GM23338 (cell line): Measurements from ENCODE around the gene DDX19B. TPM values are rescaled to one million over a fixed set of nuclear protein-coding genes. Genes with fewer than 3 reads are reported as not detected.

ENCODE experiments used
- ATAC-seq: fragments of 200-7000 bp; cut with Tn5 transposase; 3 replicates; pipeline ENCODE4 v1.9.1; 2020
- DNase-seq: peaks from one replicate; pipeline ENCODE4 v3.0.0-alpha.2; 2015; ENCODE audit warnings: low spot score
- H2AFZ ChIP-seq: fragments of 200-600 bp; sonication (generic); 2 replicates; pipeline ENCODE4 v1.8.0; 2016; ENCODE audit warnings: antibody characterized with exemption, mild to moderate bottlenecking, moderate library complexity
- H3F3A ChIP-seq: fragments of 200-600 bp; sonication (generic); replicated peaks from 2 replicates; pipeline ENCODE4 v1.8.0; 2017; ENCODE audit warnings: antibody characterized with exemption, mixed run types, low read depth
- H3K27ac ChIP-seq: fragments of 200-600 bp; sonication (generic); 2 replicates; pipeline ENCODE4 v1.6.1; 2016; ENCODE audit warnings: low read depth
- H3K27me3 ChIP-seq: fragments of 200-600 bp; sonication (generic); 2 replicates; pipeline ENCODE4 v1.8.0; 2016; ENCODE audit warnings: mild to moderate bottlenecking, mixed run types, moderate library complexity; ENCODE audit not compliant: insufficient read depth
- H3K36me3 ChIP-seq: fragments of 200-600 bp; sonication (generic); 2 replicates; pipeline ENCODE4 v1.8.0; 2016; ENCODE audit warnings: mild to moderate bottlenecking; ENCODE audit not compliant: insufficient read depth
- H3K4me1 ChIP-seq: fragments of 200-600 bp; sonication (generic); 2 replicates; pipeline ENCODE4 v1.8.0; 2016; ENCODE audit warnings: mild to moderate bottlenecking, moderate library complexity; ENCODE audit not compliant: insufficient read depth
- H3K4me2 ChIP-seq: fragments of 200-600 bp; sonication (generic); 2 replicates; pipeline ENCODE4 v1.7.1; 2017; ENCODE audit warnings: mixed run types
- H3K4me3 ChIP-seq: fragments of 200-600 bp; sonication (generic); 2 replicates; pipeline ENCODE4 v1.6.1; 2016; ENCODE audit warnings: mixed run types
- H3K79me2 ChIP-seq: fragments of 200-600 bp; sonication (generic); replicated peaks from 2 replicates; pipeline ENCODE4 v1.8.0; 2017; ENCODE audit warnings: mild to moderate bottlenecking; ENCODE audit not compliant: insufficient read depth
- H3K9me2 ChIP-seq: fragments of 200-600 bp; sonication (generic); 2 replicates; pipeline ENCODE4 v1.8.0; 2017; ENCODE audit not compliant: insufficient read depth
- H4K20me1 ChIP-seq: fragments of 200-600 bp; sonication (generic); replicated peaks from 2 replicates; pipeline ENCODE4 v1.8.0; 2017; ENCODE audit warnings: mild to moderate bottlenecking; ENCODE audit not compliant: insufficient read depth
- H3K27ac Mint-ChIP-seq: 2 replicates; pipeline ENCODE4 v1.8.0; 2020; ENCODE audit warnings: inconsistent platforms, mild to moderate bottlenecking, moderate library complexity, mixed read lengths
- H3K27me3 Mint-ChIP-seq: 3 replicates; pipeline ENCODE4 v1.8.0; 2022; ENCODE audit warnings: low read depth, mild to moderate bottlenecking, moderate library complexity, mixed read lengths, inconsistent platforms; ENCODE audit not compliant: insufficient read depth, poor library complexity
- H3K36me3 Mint-ChIP-seq: 3 replicates; pipeline ENCODE4 v1.8.0; 2021; ENCODE audit warnings: low read depth, mild to moderate bottlenecking, inconsistent platforms, moderate library complexity, mixed read lengths
- H3K4me1 Mint-ChIP-seq: 3 replicates; pipeline ENCODE4 v1.8.0; 2020; ENCODE audit warnings: mild to moderate bottlenecking, inconsistent platforms, mixed read lengths
- H3K4me3 Mint-ChIP-seq: 3 replicates; pipeline ENCODE4 v1.8.0; 2021; ENCODE audit warnings: moderate library complexity, mild to moderate bottlenecking, inconsistent platforms, mixed read lengths
- H3K9me3 Mint-ChIP-seq: 3 replicates; pipeline ENCODE4 v1.8.0; 2020; ENCODE audit warnings: moderate library complexity, mild to moderate bottlenecking, inconsistent platforms, mixed read lengths
- CREB1 ChIP-seq: fragments of 250-450 bp; sonication (Bioruptor Pico); IDR thresholded peaks from 2 replicates; pipeline ENCODE4 v1.5.0; 2020; ENCODE audit warnings: low read depth, mild to moderate bottlenecking, moderate library complexity
- CTCF ChIP-seq, 2 experiments: fragments of 200-600 bp in 1 of 2; sonication (generic) in 1 of 2; conservative IDR thresholded peaks; 2 replicates each; pipeline versions ENCODE4 v1.5.1 to v1.6.1; 2016 to 2017; ENCODE audit warnings: antibody characterized with exemption in 2 of 2, low read depth in 2 of 2, mild to moderate bottlenecking in 2 of 2, moderate library complexity in 1 of 2
- ETS1 ChIP-seq: IDR thresholded peaks from 2 replicates; pipeline ENCODE4 v1.6.1; 2016; ENCODE audit warnings: antibody characterized with exemption
- EZH2 ChIP-seq: fragments of 200-600 bp; sonication (generic); IDR thresholded peaks from one replicate; pipeline ENCODE4 v1.8.0; 2017; ENCODE audit warnings: antibody characterized with exemption, mild to moderate bottlenecking, low read depth; ENCODE audit not compliant: unreplicated experiment
- EZH2phosphoT487 ChIP-seq: fragments of 200-600 bp; sonication (generic); IDR thresholded peaks from one replicate; pipeline ENCODE4 v1.8.1; 2018; ENCODE audit warnings: antibody characterized with exemption; ENCODE audit not compliant: unreplicated experiment
- JUNB ChIP-seq: IDR thresholded peaks from one replicate; pipeline ENCODE4 v1.6.1; 2016; ENCODE audit warnings: antibody characterized with exemption; ENCODE audit not compliant: unreplicated experiment
- NANOG ChIP-seq: IDR thresholded peaks from 2 replicates; pipeline ENCODE4 v1.6.1; 2016; ENCODE audit warnings: antibody characterized with exemption, borderline replicate concordance
- POLR2AphosphoS5 ChIP-seq: IDR thresholded peaks from 2 replicates; pipeline ENCODE4 v1.6.1; 2016; ENCODE audit warnings: antibody characterized with exemption, low read depth
- REST ChIP-seq: IDR thresholded peaks from one replicate; pipeline ENCODE4 v1.6.1; 2018; ENCODE audit warnings: antibody characterized with exemption; ENCODE audit not compliant: unreplicated experiment
- STAT1 ChIP-seq: IDR thresholded peaks from one replicate; pipeline ENCODE4 v1.6.1; 2016; ENCODE audit warnings: antibody characterized with exemption; ENCODE audit not compliant: unreplicated experiment
- ZNF114 ChIP-seq: fragments of 250-450 bp; sonication (Bioruptor Pico); IDR thresholded peaks from 2 replicates; pipeline ENCODE4 v1.5.0; 2020; ENCODE audit warnings: mild to moderate bottlenecking, moderate library complexity
- ZNF331 ChIP-seq: fragments of 250-450 bp; sonication (Bioruptor Pico); IDR thresholded peaks from 2 replicates; pipeline ENCODE4 v1.5.0; 2020; ENCODE audit warnings: low read depth, mild to moderate bottlenecking, moderate library complexity
- ZNF462 ChIP-seq: fragments of 250-450 bp; sonication (Bioruptor Pico); IDR thresholded peaks from 2 replicates; pipeline ENCODE4 v1.5.0; 2020; ENCODE audit warnings: mild to moderate bottlenecking, moderate library complexity
- polyA plus RNA-seq: library from polyadenylated mRNA; unstranded; fragments of >200 nt; fragmentation: Nextera tagmentation; extraction: Ambion mirVana; gene quantifications from 2 replicates; pipeline ENCODE4 v1.2.1, GENCODE V29; 2016
- total RNA-seq: library from RNA; depleted of rRNA; stranded (reverse); fragments of >200 nt; shearing (Covaris generic); gene quantifications from 2 replicates; pipeline ENCODE4 v1.2.3, GENCODE V29; 2014

The DDX19B gene
- total and polyA plus RNA-seq, 2 experiments from 2014 or later: 42.2 to 45.8 TPM

GRCh38 chr16:70304892-70305448 lies 6.0 kb downstream of the DDX19B start:
- Histone ChIP-seq H3K27ac (no peak overlapping the region), H4K20me1 (peaks cover 40% of the 10 kb centered on the region), H3K36me3 (no peaks in the 10 kb centered on the region), H3K27me3 (no peaks in the 10 kb centered on the region), H3K4me1 (peaks cover under 1% of the 10 kb centered on the region; the same call in 1 of the 2 replicates), H3K79me2 (peaks cover 88% of the 10 kb centered on the region), H3K4me2 (no peak overlapping the region), H2AFZ (no peak overlapping the region), H3F3A (0 out of 2 replicates have a peak, but pooled peaks cover 10% of the 10 kb centered on the region), H3K9me2 (no peaks in the 10 kb centered on the region), H3K4me3 (no peak overlapping the region)
- ATAC-seq: no peak
- H3K36me3 Mint-ChIP-seq: peaks cover 20% of the 10 kb centered on the region
- H3K27me3 Mint-ChIP-seq: peaks cover 3% of the 10 kb centered on the region
- no peak overlapping the region for H3K27ac Mint-ChIP-seq
- H3K9me3 Mint-ChIP-seq: no peaks in the 10 kb centered on the region
- TF ChIP-seq CTCF (conservative IDR thresholded peaks at IDR 0.05; ENCODE audit: low read depth in 2 of 2) (no peak), CREB1 (CRISPR knock-in tag) (no peak), REST (no peak), JUNB (no peak), POLR2AphosphoS5 (no peak), ZNF462 (no peak), EZH2phosphoT487 (no peak), STAT1 (no peak), EZH2 (no peak), ZNF114 (CRISPR knock-in tag) (no peak), NANOG (no peak), ZNF331 (CRISPR knock-in tag) (no peak), ETS1 (no peak)
- H3K4me1 Mint-ChIP-seq: 0 out of 3 replicates have a peak, but pooled peaks cover 2% of the 10 kb centered on the region
- H3K4me3 Mint-ChIP-seq: no peak overlapping the region
- no peak for DNase-seq
